ENCODE results near the gene SUPT7L. TPM values are rescaled to one million over a fixed set of nuclear protein-coding genes. Genes with fewer than 3 reads are reported as not detected.

Gene SUPT7L
- total and polyA plus RNA-seq, 2 of the 13 experiments (the other 11 are each of a cell fraction or from before 2014, with no cell fraction given), result 32.9 to 77.5 TPM

- TF ChIP-seq ARNT2 (CRISPR knock-in tag; IDR thresholded peaks at IDR 0.05; ENCODE audit: low read depth) (peak; percentile 87), RELA (CRISPR knock-in tag; IDR thresholded peaks at IDR 0.05) (peak; percentile 41; the same call in 1 of the 2 replicates), XBP1 (CRISPR knock-in tag; IDR thresholded peaks at IDR 0.05) (no peak; the same call in none of the 2 replicates), YY1 (IDR thresholded peaks at IDR 0.05; ENCODE audit: insufficient read depth, insufficient replicate concordance, low read depth, low read length) (peak; percentile 93), KMT2A (CRISPR knock-in tag; IDR thresholded peaks at IDR 0.05) (peak; percentile 99), PAXIP1 (CRISPR knock-in tag; conservative IDR thresholded peaks at IDR 0.05) (peak; percentile 55), ATF7-NPFF (CRISPR knock-in tag; IDR thresholded peaks at IDR 0.05; ENCODE audit: low read depth) (peak; percentile 84; the same call in 1 of the 2 replicates), ZNF292 (CRISPR knock-in tag; IDR thresholded peaks at IDR 0.05; ENCODE audit: borderline replicate concordance, low read depth) (no peak; the same call in 1 of the 2 replicates), ZBTB4 (CRISPR knock-in tag; IDR thresholded peaks at IDR 0.05; ENCODE audit: borderline replicate concordance) (peak; percentile 71; the same call in 1 of the 2 replicates), ZNF780A (CRISPR knock-in tag; IDR thresholded peaks at IDR 0.05) (0 out of 2 replicates have a peak, but pooled peaks have one; percentile 27), ZNF136 (CRISPR knock-in tag; IDR thresholded peaks at IDR 0.05; ENCODE audit: low read depth) (no peak), SMYD3 (CRISPR knock-in tag; IDR thresholded peaks at IDR 0.05) (peak; percentile 98), JUND (CRISPR knock-in tag; IDR thresholded peaks at IDR 0.05) (peak; percentile 75; the same call in 1 of the 2 replicates), MBD4 (IDR thresholded peaks at IDR 0.05; ENCODE audit: borderline replicate concordance, low read length) (no peak), ATF4 (CRISPR knock-in tag; IDR thresholded peaks at IDR 0.05) (peak in 1 of 2 experiments; percentile 87; a peak in 2 of 4 replicates), ZNF317 (CRISPR knock-in tag; IDR thresholded peaks at IDR 0.05) (no peak; the same call in 1 of the 2 replicates), MBNL3 (CRISPR knock-in tag; conservative IDR thresholded peaks at IDR 0.05) (no peak), CC2D1A (CRISPR knock-in tag; IDR thresholded peaks at IDR 0.05) (peak; percentile 88; the same call in 1 of the 2 replicates), NFATC3 (CRISPR knock-in tag; IDR thresholded peaks at IDR 0.05) (no peak; the same call in 1 of the 2 replicates)
Observed at GRCh38 chr2:27663285-27664153, at the start of gene SUPT7L, which contains the start of gene SLC4A1AP (continued).
